Ishikawa (cell line): ENCODE data around the gene ASPN.

ENCODE experiments used
- CEBPB ChIP-seq: IDR thresholded peaks from 2 replicates; pipeline ENCODE4 v1.6.1; 2012
- CREB1 ChIP-seq: IDR thresholded peaks from 2 replicates; pipeline ENCODE4 v1.6.1; 2012; ENCODE audit warnings: low read depth
- EGR1 ChIP-seq: IDR thresholded peaks from 2 replicates; pipeline ENCODE4 v1.6.1; 2012
- EP300 ChIP-seq: IDR thresholded peaks from 2 replicates; pipeline ENCODE4 v1.6.1; 2012; ENCODE audit warnings: borderline replicate concordance
- FOXM1 ChIP-seq: IDR thresholded peaks from 2 replicates; pipeline ENCODE4 v1.6.1; 2012; ENCODE audit warnings: low read depth, borderline replicate concordance
- NFIC ChIP-seq: IDR thresholded peaks from 2 replicates; pipeline ENCODE4 v1.6.1; 2012
- RAD21 ChIP-seq: IDR thresholded peaks from 2 replicates; pipeline ENCODE4 v1.6.1; 2012; ENCODE audit warnings: low read depth
- TAF1 ChIP-seq: IDR thresholded peaks from 2 replicates; pipeline ENCODE4 v1.6.1; 2012; ENCODE audit warnings: low read depth, mild to moderate bottlenecking
- TCF12 ChIP-seq: IDR thresholded peaks from 2 replicates; pipeline ENCODE4 v1.6.1; 2012; ENCODE audit warnings: low read depth
- TEAD4 ChIP-seq: IDR thresholded peaks from 2 replicates; pipeline ENCODE4 v1.6.1; 2012
- YY1 ChIP-seq: IDR thresholded peaks from 2 replicates; pipeline ENCODE4 v1.6.1; 2012; ENCODE audit warnings: low read depth
- ZBTB7A ChIP-seq: IDR thresholded peaks from 2 replicates; pipeline ENCODE4 v1.6.1; 2012; ENCODE audit warnings: low read depth
- TF ChIP-seq, protein P1 (sequence below): IDR thresholded peaks from 2 replicates; pipeline ENCODE4 v1.6.1; 2012; ENCODE audit warnings: low read depth, mild to moderate bottlenecking
- TF ChIP-seq, protein P2 (sequence below): IDR thresholded peaks from 2 replicates; pipeline ENCODE4 v1.6.1; 2012
- TF ChIP-seq, protein P3 (sequence below): IDR thresholded peaks from 2 replicates; pipeline ENCODE4 v1.6.1; 2012

The ASPN gene

DNA sequence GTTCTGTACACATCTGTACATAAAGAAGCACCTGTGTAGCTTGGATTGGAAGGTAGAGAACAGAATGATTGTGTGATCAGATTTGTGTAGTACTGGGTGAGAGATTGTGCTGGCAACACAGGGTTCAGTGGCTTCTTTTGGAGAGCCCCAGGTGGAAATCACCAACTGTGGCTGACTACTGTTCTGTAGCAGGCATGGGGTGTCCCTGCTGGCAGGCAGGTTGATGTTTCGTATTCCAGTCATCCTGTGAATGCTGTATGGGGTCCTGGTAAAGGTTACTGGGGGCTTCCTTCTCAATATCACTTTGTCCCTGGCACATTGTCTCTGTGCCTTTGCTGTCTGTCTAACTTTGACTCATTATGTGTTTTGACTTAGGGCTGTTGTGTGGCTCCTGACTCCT is 5.3 kb downstream of the ASPN start:
- TF ChIP-seq, protein P1, sequence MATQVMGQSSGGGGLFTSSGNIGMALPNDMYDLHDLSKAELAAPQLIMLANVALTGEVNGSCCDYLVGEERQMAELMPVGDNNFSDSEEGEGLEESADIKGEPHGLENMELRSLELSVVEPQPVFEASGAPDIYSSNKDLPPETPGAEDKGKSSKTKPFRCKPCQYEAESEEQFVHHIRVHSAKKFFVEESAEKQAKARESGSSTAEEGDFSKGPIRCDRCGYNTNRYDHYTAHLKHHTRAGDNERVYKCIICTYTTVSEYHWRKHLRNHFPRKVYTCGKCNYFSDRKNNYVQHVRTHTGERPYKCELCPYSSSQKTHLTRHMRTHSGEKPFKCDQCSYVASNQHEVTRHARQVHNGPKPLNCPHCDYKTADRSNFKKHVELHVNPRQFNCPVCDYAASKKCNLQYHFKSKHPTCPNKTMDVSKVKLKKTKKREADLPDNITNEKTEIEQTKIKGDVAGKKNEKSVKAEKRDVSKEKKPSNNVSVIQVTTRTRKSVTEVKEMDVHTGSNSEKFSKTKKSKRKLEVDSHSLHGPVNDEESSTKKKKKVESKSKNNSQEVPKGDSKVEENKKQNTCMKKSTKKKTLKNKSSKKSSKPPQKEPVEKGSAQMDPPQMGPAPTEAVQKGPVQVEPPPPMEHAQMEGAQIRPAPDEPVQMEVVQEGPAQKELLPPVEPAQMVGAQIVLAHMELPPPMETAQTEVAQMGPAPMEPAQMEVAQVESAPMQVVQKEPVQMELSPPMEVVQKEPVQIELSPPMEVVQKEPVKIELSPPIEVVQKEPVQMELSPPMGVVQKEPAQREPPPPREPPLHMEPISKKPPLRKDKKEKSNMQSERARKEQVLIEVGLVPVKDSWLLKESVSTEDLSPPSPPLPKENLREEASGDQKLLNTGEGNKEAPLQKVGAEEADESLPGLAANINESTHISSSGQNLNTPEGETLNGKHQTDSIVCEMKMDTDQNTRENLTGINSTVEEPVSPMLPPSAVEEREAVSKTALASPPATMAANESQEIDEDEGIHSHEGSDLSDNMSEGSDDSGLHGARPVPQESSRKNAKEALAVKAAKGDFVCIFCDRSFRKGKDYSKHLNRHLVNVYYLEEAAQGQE = no peak
- TF ChIP-seq TAF1 (no peak), TCF12 (no peak), CEBPB (no peak), ZBTB7A (no peak), EP300 (no peak), FOXM1 (no peak), EGR1 (no peak), YY1 (no peak), NFIC (no peak), RAD21 (no peak)
- TF ChIP-seq, protein P2, sequence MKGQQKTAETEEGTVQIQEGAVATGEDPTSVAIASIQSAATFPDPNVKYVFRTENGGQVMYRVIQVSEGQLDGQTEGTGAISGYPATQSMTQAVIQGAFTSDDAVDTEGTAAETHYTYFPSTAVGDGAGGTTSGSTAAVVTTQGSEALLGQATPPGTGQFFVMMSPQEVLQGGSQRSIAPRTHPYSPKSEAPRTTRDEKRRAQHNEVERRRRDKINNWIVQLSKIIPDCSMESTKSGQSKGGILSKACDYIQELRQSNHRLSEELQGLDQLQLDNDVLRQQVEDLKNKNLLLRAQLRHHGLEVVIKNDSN = no peak
- TF ChIP-seq, protein P3, sequence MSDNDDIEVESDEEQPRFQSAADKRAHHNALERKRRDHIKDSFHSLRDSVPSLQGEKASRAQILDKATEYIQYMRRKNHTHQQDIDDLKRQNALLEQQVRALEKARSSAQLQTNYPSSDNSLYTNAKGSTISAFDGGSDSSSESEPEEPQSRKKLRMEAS = no peak

DNA sequence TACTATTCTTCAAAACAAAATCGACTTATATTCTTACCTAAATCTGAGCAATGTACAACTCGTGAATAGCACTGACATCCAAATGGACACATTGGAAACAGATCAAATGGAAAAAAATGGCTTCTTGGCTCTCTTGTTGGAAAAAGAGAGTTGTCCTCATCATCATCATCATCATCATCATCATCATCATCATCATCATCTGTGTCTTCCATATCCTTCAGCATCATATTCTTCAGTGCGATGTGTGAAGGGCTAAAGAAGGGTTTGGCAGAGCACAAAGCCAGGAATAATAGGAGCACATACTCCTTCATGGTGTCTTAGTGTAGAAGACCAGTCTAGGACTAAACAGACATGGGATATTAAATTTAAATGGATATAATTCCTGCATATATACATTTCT is 7.7 kb downstream of the ASPN start:
- TF ChIP-seq, protein P3 = no peak
- TF ChIP-seq, protein P1 = no peak
- TF ChIP-seq RAD21 (no peak), FOXM1 (no peak), CEBPB (no peak), YY1 (no peak), ZBTB7A (no peak), TCF12 (no peak), CREB1 (no peak), EP300 (no peak), EGR1 (no peak), TEAD4 (no peak)
- TF ChIP-seq, protein P2 = no peak

DNA sequence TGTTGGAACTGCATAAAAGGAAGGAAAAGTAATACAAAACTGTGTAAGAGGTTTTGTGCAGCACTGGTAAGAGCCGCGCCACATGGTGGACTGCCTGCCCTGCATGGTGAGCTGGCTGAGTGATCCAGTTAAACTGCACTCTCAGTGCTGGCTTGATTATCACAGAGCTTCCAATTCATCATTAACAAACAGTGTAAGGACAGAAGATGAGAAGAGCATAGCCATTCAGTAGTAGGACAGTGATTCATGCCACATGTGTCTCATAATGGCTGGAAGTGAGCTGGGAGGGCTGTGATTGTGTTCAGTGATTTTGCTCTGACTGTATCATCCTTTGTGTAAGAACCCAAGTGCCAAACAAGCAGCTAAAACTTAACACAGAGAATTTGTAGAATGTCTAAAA is 14.1 kb downstream of the ASPN start:
- no peak for TF ChIP-seq CREB1
- TF ChIP-seq EP300 = no peak
- no peak for TF ChIP-seq TCF12
- no peak for TF ChIP-seq RAD21
- TF ChIP-seq, protein P1 = no peak
- TF ChIP-seq CEBPB = no peak
- TF ChIP-seq EGR1 = no peak
- no peak for TF ChIP-seq ZBTB7A
- no peak for TF ChIP-seq TEAD4
- TF ChIP-seq NFIC = no peak

DNA sequence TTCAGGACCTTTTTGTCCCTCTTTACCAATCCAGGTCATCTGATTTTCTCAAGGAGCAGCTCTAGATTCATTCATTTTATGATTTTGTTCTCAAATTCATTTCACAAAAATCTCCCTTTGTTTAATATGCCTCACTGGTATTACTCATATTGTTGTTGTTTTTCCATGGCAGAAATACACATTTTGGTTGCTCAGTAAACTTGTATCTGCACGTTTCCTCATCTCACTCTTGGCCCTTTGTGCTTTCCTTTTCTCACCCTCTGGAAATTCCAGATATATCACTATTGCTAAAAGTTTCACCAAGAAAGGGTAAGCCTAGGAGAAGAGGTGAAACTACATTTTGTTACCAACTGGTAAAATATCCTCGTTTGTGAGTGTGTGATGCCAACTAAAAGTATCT is 14.8 kb downstream of the ASPN start:
- TF ChIP-seq YY1 = no peak
- TF ChIP-seq TCF12 = no peak
- no peak for TF ChIP-seq CREB1
- TF ChIP-seq, protein P1 = no peak
- TF ChIP-seq, protein P3 = no peak
